ENCODE results near the gene DCAF16. TPM values are rescaled to one million over a fixed set of nuclear protein-coding genes. Genes with fewer than 3 reads are reported as not detected.

Gene DCAF16
- total RNA-seq, 1 donor from 2014 or later, result 4.3 TPM

- DNase-seq (ENCODE audit: low spot score), result no peak
- ATAC-seq, result no peak
Measured at GRCh38 chr4:17785858-17786257, 24.7 kb downstream of the DCAF16 start.

DNA sequence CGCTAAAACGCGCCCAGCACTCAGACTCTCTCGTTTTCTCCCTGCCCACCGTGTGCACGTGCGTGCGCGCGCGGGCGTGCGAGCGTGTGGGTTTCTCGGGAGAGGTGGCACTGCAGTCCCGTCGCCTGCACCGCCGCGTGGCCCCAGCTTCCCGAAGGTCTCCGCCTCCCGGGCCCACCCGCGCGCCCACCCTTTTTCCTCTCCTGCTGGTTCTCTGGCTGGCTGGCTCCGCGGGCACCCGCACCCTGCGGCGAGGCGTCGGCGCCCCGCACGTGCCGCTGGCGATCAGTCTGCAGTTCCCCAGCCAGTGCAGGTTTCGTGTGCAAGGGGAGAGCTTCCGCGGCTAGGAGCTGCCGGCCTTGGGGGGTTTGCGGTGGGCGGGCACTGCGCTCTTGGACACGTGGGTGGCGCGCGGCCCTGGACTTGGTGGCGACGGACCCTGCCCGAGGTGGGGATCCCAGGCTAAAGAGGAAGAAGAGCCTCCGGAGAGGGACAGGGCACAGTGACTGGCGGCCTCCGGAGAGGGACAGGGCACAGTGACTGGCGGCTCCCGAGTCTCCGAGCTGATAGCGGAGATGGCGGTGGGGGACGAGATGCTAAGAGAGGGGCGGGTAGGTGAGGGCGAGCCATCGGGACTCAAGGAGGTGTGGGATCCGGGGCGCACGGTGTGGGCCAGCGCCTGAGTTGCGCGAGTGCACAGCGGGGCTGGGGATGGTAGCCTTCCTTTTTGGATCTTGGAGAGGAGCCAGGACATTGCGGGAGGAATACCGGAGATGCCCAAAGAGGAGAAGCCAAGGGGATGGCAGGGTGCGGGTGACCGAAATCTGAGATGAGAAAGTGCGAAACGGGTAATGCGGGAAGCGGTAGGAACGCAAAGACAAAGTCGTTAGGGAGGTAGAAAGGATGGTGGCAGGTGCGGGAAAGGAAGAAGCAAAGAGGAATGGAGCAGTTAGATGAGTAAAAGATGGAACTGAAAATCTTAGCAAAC is 29.0 kb downstream of the DCAF16 start, which contains the start of gene FAM184B:
Gene FAM184B, minus strand, starts transcription at position 322 of the 988 bp plus-strand sequence. CDS start 322 bp downstream, outside the sequence.
- DNase-seq (ENCODE audit: low spot score) (no peak), ATAC-seq (peak; percentile 52)

DNA sequence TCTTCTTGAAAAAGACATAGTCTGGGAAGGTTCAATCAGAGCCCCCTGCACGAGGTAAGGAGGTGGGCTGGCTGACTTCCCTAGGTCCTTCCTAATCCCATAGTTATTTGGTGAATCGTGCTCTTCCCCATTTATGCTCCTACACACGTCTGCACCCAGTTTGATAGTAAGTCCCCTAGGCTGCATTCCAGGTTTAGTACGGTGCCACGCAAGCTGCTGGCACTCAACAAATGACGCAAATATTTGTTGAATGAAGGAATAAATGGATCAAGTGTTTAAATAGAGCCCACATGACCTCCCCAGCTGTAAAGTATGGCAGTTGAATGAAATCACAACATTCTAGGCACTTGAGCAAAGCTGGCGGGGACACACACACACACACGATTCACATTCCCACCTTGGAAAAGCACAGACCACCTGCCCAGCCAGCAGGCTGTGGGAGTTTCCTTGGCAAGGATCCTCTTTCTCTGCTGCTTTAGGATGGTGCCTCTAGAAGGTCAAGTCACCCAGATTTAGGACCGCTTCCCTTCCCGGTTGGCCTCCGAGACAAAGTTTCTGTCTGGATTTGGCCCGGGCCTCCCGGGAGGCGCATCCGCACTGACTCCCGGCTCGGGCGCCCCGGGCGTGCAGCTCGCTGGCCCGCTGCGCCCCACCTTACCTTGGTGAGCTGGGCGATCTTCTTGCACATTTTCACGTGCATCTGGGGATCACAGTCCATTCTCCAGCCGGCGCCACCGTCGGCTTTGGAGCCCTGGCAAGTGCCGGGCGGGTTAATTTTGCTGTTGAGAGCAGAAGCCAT is 29.9 kb downstream of the DCAF16 start:
- peak; percentile 66 for ATAC-seq
- DNase-seq (ENCODE audit: low spot score), result no peak

DNA sequence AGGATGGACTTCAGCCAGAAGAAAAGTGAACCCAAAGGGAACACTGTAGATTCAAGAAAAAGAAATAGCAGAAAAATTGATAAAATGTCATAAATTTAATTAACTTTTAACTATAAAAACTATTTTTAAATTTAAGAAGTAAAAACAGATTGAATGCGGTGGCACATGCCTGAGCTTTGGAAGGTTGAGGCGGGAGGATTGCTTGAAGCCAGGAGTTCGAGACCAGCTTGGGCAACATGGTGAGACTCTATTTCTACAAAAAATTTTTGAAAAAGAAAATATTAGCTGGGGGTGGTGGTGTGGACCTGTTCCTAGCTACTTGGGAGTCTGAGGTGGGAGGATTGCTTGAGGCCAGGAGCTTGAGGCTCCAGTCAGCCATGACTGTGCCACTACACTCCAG is 32.1 kb downstream of the DCAF16 start:
- ATAC-seq, result no peak
- no peak for DNase-seq (ENCODE audit: low spot score)

- DNase-seq (ENCODE audit: low spot score), result no peak
- no peak for ATAC-seq
Measured at GRCh38 chr4:17773135-17773698, 37.3 kb downstream of the DCAF16 start.

DNA sequence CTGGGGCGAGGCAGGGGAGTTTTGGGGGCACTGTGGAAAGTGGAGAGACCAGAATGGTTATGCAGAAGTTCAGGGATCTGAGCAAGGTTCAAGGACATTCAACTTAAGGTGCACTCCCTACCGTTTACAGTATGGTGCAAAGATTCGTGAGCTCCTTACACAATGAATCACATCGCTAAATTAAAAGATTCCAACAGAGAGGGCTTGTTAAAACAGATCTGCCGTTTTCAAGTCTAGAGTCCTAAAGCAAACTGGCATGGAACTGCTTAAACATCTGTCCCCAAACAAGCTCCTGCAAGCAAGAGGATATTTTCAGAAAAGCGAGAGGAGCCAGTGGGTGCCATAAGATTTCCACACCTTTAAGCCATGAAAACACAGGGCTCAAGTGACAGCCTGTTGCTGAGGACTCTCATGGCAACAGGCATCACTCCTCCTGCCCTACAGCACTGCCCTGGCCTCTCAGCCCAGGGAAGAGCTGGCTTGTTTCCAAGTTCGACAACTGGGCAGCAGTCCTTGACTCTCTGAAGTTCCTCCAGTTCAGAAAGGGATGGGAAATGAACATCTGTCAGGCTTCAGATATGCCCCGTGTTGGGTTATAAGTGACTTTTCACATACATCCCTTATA is 39.2 kb downstream of the DCAF16 start:
- no peak for DNase-seq (ENCODE audit: low spot score)

GRCh38 chr4:17770845-17771244 is 39.7 kb downstream of the DCAF16 start:
- no peak for DNase-seq (ENCODE audit: low spot score)
- no peak for ATAC-seq

More for the DNA sequence above, 39.2 kb downstream of the DCAF16 start:
- ATAC-seq, result no peak

GRCh38 chr4:17769406-17770174 is 41.0 kb downstream of the DCAF16 start:
- ATAC-seq, result no peak
- no peak for DNase-seq (ENCODE audit: low spot score)

GRCh38 chr4:17766826-17767458 is 43.6 kb downstream of the DCAF16 start:
- DNase-seq (ENCODE audit: low spot score) (no peak), ATAC-seq (no peak)

- no peak for ATAC-seq
- no peak for DNase-seq (ENCODE audit: low spot score)
Measured at GRCh38 chr4:17765514-17766286, 44.9 kb downstream of the DCAF16 start.

DNA sequence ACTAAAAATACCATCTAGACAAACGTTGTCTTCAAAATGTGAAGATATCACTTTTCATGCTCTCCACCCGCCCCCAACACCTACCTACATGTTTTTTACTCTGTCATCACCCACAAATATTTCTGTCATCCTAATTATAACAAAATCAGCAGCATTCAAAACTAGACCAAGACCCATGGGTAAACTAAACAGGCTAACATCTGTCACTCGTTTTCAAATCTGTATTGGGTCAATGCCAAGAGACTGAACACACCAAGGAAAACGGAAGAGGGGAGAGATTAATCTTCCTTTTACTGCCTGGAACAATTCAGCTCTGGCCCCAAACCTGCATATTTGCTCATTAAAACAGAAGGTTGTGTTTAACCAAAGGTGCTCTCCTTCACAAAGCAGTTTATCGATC is 46.6 kb downstream of the DCAF16 start:
- DNase-seq (ENCODE audit: low spot score) (no peak), ATAC-seq (no peak)

DNA sequence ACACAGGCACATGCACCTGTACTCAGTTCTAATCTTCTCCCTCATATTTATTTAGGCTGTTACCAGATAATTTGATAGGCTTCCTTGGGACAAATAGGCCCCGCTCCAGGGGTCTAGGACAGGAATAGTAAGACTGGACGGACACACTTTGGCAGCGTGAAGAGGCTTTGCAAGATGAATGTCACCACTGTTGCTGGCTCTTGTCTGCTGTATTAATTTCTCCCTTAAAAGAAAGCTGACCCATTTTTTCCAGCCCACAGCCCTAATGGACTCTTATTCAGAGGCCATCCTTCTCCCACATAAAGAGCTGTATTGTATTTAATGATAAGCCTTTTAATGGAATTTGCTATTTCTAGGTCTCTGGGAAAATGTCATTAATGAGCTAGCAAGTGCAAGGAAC is 47.1 kb downstream of the DCAF16 start:
- DNase-seq (ENCODE audit: low spot score), result no peak
- no peak for ATAC-seq

DNA sequence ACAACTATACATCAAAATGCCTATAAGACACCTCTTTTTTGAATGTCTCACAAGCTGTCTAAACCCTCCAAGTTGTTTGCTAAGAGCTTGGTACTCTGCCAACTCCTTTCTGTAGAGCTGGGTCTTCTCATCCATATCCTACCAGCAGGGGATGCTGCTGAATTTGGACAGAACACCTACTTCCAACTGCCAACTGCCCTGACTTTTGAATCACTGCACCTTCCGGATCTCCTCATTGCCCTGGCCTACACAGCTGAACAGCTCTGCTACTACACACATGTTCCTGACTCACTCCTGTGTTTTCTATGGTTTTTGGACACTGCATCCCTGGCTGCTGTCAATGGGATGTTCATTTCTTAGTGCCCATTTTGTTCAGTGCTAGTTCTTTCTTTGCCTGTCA is 47.8 kb downstream of the DCAF16 start:
- ATAC-seq, result no peak
- no peak for DNase-seq (ENCODE audit: low spot score)

GRCh38 chr4:17761062-17761461 is 49.5 kb downstream of the DCAF16 start:
- ATAC-seq, result no peak
- no peak for DNase-seq (ENCODE audit: low spot score)

GRCh38 chr4:17760626-17761025 is 49.9 kb downstream of the DCAF16 start:
- ATAC-seq (no peak), DNase-seq (ENCODE audit: low spot score) (no peak)

GRCh38 chr4:17758485-17758884 is 52.1 kb downstream of the DCAF16 start:
- DNase-seq (ENCODE audit: low spot score) (no peak), ATAC-seq (no peak)

DNA sequence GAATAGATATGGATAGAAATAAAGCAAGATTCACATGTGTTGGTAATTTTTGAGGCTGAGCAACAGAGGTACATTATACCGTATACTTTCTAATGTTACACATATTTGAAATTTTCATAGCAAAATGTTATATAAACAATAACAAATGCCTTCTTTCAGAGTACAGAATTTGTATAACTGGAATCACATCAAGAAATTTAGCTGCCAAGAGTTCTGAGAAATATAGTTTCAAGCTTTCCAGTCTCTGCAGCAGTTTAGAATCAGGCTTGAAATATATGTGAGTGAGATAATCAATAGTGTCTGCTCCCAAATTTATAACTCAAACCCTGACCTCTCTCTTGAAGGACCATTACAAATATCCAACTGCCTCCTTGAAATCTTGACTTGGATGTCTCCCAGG is 52.9 kb downstream of the DCAF16 start:
- ATAC-seq (no peak), DNase-seq (ENCODE audit: low spot score) (no peak)

DNA sequence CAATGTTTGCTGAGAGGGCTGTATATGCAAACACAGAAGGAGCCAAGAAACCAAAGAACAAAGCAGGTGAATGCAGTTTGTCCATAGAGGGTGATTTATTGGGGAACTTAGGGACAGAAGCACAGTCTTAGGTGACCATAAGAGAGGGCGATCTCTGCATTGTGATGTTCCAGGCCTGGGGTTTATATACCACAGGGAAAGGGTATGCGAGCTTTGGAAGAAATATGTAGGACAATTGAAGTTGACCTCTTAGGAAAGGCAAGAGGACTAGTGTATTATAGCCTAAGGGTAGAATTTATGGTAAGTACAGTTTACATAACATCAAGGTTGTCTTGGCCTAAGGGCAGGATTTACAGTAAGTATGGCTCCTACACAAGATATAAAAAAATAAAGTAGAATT is 56.9 kb downstream of the DCAF16 start:
- no peak for ATAC-seq
- DNase-seq (ENCODE audit: low spot score), result no peak

All from left lobe of liver (tissue), 2 donors.